NCI-H1417 treated with DMSO at 0.1 percent for 48 hours (cell line): Measurements from ENCODE around the gene USP2.
A peak's percentile ranks its signal among the peaks of the same experiment; 100 is the strongest.

Experiments
- DNase-seq: peaks from one replicate; lab custom pipeline; 2025; lab: John Stamatoyannopoulos, UW

The USP2 gene

GRCh38 chr11:119377112-119377901 lies 4.2 kb downstream of the USP2 start:
- no peak for DNase-seq

GRCh38 chr11:119376197-119376847 lies 5.2 kb downstream of the USP2 start:
- DNase-seq, result peak; percentile 41

GRCh38 chr11:119375337-119376196 lies 5.9 kb downstream of the USP2 start:
- no peak for DNase-seq

- DNase-seq, result no peak
These were observed 6.7 kb downstream of the USP2 start for GRCh38 chr11:119374632-119375336.

- DNase-seq, result peak; percentile 4
These were observed 7.4 kb downstream of the USP2 start for GRCh38 chr11:119373921-119374631.

GRCh38 chr11:119373059-119373920 lies 8.2 kb downstream of the USP2 start:
- DNase-seq, result no peak

GRCh38 chr11:119372260-119373058 lies 9.0 kb downstream of the USP2 start:
- no peak for DNase-seq

- no peak for DNase-seq
These were observed 9.7 kb downstream of the USP2 start for GRCh38 chr11:119371778-119372182.

GRCh38 chr11:119371067-119371601 lies 10.4 kb downstream of the USP2 start:
- DNase-seq, result no peak

- DNase-seq, result no peak
These were observed 10.9 kb downstream of the USP2 start for GRCh38 chr11:119370486-119371046.

GRCh38 chr11:119369132-119369925 lies 12.2 kb downstream of the USP2 start:
- DNase-seq, result no peak

- DNase-seq, result no peak
These were observed 13.1 kb downstream of the USP2 start for GRCh38 chr11:119368121-119369034.

- no peak for DNase-seq
These were observed 13.8 kb downstream of the USP2 start for GRCh38 chr11:119367661-119368120.

GRCh38 chr11:119366690-119367620 lies 14.5 kb downstream of the USP2 start:
- DNase-seq, result no peak

GRCh38 chr11:119365071-119365591 lies 16.4 kb downstream of the USP2 start:
- no peak for DNase-seq
